HL-60 (cell line): Measurements from ENCODE around the gene C6orf136.

ENCODE experiments used
- GABPA ChIP-seq: IDR thresholded peaks from 2 replicates; pipeline ENCODE4 v1.6.1; 2012; ENCODE audit warnings: low read depth
- POLR2AphosphoS5 ChIP-seq: IDR thresholded peaks from 2 replicates; pipeline ENCODE4 v1.6.1; 2012; ENCODE audit warnings: low read depth
- TF ChIP-seq, protein P1 (sequence below): IDR thresholded peaks from one replicate; pipeline ENCODE4 v1.5.1; 2011; ENCODE audit warnings: low read length, control low read depth, inconsistent platforms; ENCODE audit not compliant: insufficient read depth

DNA sequence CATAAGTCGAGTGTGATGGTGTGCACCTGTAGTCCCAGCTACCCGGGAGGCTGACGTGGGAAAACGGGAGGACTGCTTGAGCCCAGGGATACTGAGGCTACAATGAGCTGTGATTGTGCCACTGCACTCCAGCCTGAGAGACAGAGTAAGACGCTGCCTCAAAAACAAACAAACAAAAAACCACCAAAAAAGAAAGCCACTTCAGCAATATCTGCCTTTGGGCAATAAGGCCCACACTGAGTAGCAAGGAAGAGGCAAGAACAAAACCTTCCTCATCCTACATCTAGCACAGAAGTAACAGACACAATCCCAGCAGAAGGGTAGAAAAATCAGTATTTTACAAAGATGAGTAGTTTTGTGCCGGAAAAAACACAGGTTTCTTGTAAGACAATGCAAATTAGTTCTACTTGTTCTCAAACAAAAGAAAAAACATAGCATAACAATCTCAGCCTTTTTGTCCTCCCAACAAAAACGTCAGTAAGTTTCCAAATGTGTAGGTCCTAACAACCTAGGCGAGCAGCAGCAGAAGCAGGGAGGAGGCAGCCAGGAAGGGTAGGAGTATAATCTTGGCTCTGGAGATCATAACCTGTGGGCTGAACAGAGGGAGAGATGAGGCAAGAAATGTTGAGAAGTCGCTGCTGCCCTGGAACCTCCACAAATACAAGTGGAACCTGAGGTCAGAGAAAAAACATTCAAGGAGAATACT is 35.6 kb upstream of the C6orf136 start:
- TF ChIP-seq, protein P1, sequence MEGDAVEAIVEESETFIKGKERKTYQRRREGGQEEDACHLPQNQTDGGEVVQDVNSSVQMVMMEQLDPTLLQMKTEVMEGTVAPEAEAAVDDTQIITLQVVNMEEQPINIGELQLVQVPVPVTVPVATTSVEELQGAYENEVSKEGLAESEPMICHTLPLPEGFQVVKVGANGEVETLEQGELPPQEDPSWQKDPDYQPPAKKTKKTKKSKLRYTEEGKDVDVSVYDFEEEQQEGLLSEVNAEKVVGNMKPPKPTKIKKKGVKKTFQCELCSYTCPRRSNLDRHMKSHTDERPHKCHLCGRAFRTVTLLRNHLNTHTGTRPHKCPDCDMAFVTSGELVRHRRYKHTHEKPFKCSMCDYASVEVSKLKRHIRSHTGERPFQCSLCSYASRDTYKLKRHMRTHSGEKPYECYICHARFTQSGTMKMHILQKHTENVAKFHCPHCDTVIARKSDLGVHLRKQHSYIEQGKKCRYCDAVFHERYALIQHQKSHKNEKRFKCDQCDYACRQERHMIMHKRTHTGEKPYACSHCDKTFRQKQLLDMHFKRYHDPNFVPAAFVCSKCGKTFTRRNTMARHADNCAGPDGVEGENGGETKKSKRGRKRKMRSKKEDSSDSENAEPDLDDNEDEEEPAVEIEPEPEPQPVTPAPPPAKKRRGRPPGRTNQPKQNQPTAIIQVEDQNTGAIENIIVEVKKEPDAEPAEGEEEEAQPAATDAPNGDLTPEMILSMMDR: no peak
- TF ChIP-seq POLR2AphosphoS5: no peak
- TF ChIP-seq GABPA: no peak
